ENCODE data around the gene CYP2A7. TPM values are rescaled to one million over a fixed set of nuclear protein-coding genes. Genes with fewer than 3 reads are reported as not detected.
"Not testable (repeated sequence)": the region's sequence is repeated elsewhere in the genome, so short reads cannot be mapped to it uniquely, and the experiment has no call there.

CYP2A7 gene
- total RNA-seq, 4 donors from 2014 or later: not detected

DNA sequence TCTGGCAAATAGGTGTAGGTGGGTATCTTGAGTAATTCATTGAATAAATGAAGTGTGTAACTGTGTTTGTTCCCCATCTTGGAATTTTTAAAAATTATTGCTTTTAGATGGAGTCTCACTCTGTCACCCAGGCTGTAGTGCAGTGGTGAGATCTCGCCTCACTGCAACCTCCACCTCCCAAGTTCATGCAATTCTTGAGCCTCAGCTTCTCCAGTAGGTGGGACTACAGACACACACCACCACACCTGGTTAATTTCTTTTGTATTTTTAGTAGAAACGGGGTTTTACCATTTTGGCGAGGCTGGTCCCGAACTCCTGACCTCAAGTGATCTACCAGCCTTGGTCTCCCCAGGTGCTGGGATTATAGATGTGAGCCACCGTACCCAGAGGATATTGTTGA lies 23.9 kb downstream of the CYP2A7 start:
- no peaks in the 10 kb centered on the region for H3K36me3 ChIP-seq
- H3K27ac ChIP-seq (replicated peaks in 1 of 4): no peak overlapping the region
- intact Hi-C loops (cut with DNase I): no loop called here
- no peaks in the 10 kb centered on the region for H3K9me3 ChIP-seq
- H3K4me1 ChIP-seq: no peaks in the 10 kb centered on the region
- peaks cover 0 to 4% (median 0%) of the 10 kb centered on the region in 4 donors for H3K27me3 ChIP-seq
- no peak overlapping the region for H3K4me3 ChIP-seq
- TF ChIP-seq POLR2AphosphoS5 (IDR thresholded peaks at IDR 0.05) (no peak), POLR2A (IDR thresholded peaks at IDR 0.05; ENCODE audit: low read depth) (no peak), EP300 (IDR thresholded peaks at IDR 0.05) (no peak)
- TF ChIP-seq, protein P1, sequence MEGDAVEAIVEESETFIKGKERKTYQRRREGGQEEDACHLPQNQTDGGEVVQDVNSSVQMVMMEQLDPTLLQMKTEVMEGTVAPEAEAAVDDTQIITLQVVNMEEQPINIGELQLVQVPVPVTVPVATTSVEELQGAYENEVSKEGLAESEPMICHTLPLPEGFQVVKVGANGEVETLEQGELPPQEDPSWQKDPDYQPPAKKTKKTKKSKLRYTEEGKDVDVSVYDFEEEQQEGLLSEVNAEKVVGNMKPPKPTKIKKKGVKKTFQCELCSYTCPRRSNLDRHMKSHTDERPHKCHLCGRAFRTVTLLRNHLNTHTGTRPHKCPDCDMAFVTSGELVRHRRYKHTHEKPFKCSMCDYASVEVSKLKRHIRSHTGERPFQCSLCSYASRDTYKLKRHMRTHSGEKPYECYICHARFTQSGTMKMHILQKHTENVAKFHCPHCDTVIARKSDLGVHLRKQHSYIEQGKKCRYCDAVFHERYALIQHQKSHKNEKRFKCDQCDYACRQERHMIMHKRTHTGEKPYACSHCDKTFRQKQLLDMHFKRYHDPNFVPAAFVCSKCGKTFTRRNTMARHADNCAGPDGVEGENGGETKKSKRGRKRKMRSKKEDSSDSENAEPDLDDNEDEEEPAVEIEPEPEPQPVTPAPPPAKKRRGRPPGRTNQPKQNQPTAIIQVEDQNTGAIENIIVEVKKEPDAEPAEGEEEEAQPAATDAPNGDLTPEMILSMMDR (IDR thresholded peaks at IDR 0.05): no peak
- WGBS: 85% methylated on average over 5 of the region's 5 CpGs
- DNase-seq (ENCODE audit: extremely low spot score): no peak

DNA sequence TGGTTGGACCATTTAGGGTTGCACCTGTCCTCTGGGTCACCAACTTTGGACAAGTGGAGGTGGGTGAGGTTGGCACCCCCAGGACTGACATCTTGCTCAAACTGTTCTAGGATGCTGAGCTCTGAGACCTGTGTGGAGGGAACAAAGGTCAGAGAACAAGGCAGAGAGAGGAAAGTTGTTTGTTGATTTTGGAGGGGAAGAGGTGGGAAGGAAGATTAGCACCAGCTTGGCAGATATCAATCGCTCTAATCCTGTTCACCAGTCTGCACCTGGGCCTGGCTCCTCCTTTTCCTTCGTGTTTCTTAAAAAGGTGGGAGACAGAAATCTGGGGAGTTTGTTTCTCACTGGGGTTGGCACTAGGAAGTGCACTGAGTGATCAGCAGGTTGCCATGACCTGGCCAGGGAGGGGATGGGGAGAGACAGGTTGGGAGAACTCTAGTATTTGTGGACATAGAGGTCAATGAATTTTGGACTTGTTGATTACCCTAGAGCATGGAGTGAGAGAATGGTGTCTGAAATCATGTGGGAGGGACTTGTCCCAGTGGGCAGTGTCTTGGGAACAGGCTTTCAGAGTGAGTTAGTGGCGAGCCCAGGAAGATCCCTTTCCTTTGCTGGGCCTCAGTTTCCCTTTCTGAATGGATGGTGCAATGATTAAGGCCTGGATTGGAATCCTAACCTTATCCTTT lies 29.4 kb downstream of the CYP2A7 start:
- H3K4me1 ChIP-seq; H3K27ac ChIP-seq (replicated peaks in 1 of 4); H3K9me3 ChIP-seq; DNase-seq (ENCODE audit: extremely low spot score); H3K4me3 ChIP-seq; H3K36me3 ChIP-seq; intact Hi-C loops (cut with DNase I): not testable (repeated sequence)
- 57% methylated on average over 2 of the region's 3 CpGs for WGBS
- H3K27me3 ChIP-seq: peaks cover 0 to 24% (median 0%) of the 10 kb centered on the region in 4 donors

DNA sequence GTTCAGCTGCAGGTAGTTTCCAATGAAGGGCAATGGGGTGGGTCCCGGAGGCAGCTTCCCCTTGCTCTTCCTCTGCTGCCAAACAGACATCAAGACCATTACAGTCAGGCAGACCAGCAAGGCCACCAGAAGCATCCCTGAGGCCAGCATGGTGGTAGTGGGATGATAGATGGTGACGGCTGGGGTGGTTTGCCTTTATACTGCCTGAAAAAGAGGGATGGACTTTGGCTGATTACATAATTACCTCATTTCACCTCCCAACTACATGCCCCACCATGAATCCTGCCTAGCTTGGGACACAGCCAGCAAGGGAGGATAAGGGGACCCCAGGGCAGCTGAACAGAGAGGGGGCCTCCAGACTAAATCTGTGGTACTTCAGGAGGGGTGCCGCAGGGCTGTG lies 31.8 kb downstream of the CYP2A7 start, which contains the start of gene CYP2A6:
TSS of gene CYP2A6 (minus strand) at position 171 of the 400 bp plus-strand sequence. CDS start at position 150, 21 bp downstream.
- H3K36me3 ChIP-seq; H3K27ac ChIP-seq (replicated peaks in 1 of 4); H3K9me3 ChIP-seq; H3K4me3 ChIP-seq; DNase-seq (ENCODE audit: extremely low spot score); intact Hi-C loops (cut with DNase I); H3K4me1 ChIP-seq: not testable (repeated sequence)
- H3K27me3 ChIP-seq: peaks cover 0 to 46% (median 0%) of the 10 kb centered on the region in 4 donors
- 88% methylated on average over 2 of the region's 3 CpGs for WGBS

DNA sequence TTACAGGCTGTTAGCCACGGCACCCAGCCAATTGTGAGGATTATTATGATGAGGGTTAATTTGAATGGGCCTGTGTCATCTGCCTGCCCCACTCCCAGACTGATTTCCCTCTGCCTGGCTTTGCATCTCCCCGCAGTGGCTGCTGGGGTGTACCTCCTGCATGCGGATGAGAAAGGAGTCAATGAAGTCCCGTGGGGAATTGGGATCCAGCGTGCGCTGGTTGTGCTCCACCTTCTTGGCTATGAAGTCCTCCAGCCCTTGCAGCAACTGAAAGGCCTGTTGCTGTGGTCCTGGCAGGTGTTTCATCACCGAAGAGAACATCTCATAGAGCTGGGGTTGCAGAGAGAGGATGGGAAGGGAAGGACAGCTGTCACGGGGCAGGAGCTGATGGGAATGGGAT lies 35.3 kb downstream of the CYP2A7 start:
- H3K9me3 ChIP-seq; intact Hi-C loops (cut with DNase I); H3K27ac ChIP-seq (replicated peaks in 1 of 4); DNase-seq (ENCODE audit: extremely low spot score); H3K36me3 ChIP-seq; H3K4me3 ChIP-seq: not testable (repeated sequence)
- WGBS: 80% methylated on average over 6 of the region's 8 CpGs
- Histone ChIP-seq H3K27me3 (peaks cover 0 to 66% (median 0%) of the 10 kb centered on the region in 4 donors), H3K4me1 (peaks cover 0 to 11% (median 8%) of the 10 kb centered on the region in 4 donors)

DNA sequence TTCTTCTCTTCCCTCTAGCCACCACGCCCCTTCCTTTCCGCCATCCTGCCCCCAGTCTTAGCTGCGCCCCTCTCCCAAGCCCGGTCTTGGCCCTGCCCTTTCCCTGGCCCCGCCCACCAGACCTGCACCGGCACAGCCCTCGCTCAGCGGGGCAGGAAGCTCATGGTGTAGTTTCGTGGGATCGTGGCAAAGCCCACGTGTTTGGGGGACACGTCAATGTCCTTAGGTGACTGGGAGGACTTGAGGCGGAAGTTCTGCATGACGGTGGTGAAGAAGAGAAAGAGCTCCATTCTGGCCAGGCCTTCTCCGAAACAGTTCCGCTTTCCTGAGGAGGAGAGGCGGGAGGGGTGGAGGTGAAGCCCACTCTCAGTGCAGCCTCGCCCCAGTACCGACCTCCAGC lies 38.4 kb downstream of the CYP2A7 start:
- peak overlapping the region in 3 of 4 donors; percentile 12 to 20 (median 20) for H3K4me3 ChIP-seq
- H3K36me3 ChIP-seq; H3K9me3 ChIP-seq; intact Hi-C loops (cut with DNase I); H3K27ac ChIP-seq (replicated peaks in 1 of 4); DNase-seq (ENCODE audit: extremely low spot score): not testable (repeated sequence)
- H3K27me3 ChIP-seq: peaks cover 0 to 52% (median 0%) of the 10 kb centered on the region in 4 donors
- WGBS: 4% methylated on average over 14 of the region's 19 CpGs
- H3K4me1 ChIP-seq: peaks cover 0 to 11% (median 7%) of the 10 kb centered on the region in 4 donors

DNA sequence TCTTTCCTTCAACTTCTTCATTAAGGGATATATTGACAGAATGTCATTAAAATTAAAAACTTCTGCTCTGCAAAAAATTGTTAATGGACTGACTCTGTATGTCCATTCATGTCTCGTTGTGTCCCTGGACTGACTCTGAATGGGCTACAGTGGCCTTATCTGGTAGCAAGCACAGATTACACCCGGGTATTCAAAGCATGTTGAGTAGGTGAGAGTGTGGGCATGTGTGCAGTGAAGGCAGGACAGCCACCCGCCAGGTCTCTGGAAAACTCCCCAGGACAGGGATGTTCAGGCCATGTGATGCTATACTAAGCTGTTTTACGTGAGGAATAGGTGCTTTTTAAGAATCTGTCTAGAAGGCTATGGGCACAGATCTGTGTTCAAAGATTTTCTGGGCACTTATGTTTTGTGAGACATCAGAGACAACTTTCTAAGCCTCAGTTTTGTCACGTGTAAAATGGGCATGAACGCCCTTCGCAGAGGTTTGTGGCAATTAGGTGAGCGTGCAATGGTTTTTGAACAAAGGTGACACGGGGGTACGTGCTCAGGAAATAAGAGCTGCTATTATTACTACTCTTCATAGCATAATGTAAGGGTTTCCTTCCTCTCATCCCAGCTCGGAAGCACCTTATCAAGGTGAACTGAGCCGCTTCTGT lies 38.9 kb downstream of the CYP2A7 start:
- intact Hi-C loops (cut with DNase I); H3K27ac ChIP-seq (replicated peaks in 1 of 4); H3K36me3 ChIP-seq; DNase-seq (ENCODE audit: extremely low spot score); H3K9me3 ChIP-seq; H3K4me1 ChIP-seq: not testable (repeated sequence)
- Histone ChIP-seq H3K4me3 (peak overlapping the region in 2 of 4 donors; percentile 12 to 20), H3K27me3 (peaks cover 0 to 47% (median 0%) of the 10 kb centered on the region in 4 donors)
- 41% methylated on average over 9 of the region's 12 CpGs for WGBS

DNA sequence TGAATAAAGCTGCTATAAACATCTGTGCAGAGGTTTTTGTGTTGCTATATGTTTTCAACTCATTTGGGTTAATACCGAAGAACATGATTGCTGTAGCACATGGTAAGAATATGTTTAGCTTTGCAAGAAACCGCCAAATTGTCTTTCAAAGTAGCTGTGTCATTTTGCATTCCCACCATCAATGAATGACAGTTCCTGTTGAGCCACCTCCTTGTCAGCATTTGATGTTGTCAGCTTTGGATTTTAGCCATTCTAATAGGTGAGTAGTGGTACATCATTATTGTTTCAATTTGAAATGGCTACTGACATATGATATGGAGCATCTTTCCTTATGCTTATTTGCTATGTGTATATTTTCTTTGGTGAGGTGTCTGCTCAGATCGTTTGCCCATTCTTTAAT lies 40.0 kb downstream of the CYP2A7 start:
- 89% methylated on average over 3 of the region's 3 CpGs for WGBS
- intact Hi-C loops (cut with DNase I): not testable (repeated sequence)

DNA sequence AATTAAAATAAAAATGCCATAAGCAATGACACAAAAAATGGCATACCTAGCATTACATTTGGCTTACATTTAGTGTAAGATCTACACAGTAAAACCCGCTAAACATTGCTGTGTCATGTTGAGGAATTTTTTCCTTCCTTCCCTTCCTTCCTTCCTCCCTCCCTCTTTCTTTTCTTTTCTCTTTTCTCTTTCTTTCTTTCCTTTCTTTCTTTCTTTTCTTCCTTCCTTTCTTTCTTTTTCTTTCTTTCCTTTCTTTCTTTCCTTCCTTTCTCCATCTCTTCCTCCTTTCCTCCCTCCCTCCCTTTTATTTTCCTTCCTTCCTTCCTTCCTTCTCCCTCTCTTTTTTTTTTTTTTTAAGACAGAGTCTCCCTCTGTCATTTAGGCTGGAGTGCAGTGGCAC lies 43.6 kb downstream of the CYP2A7 start:
- H3K36me3 ChIP-seq; H3K27ac ChIP-seq (replicated peaks in 1 of 4); H3K27me3 ChIP-seq; H3K4me3 ChIP-seq; intact Hi-C loops (cut with DNase I); DNase-seq (ENCODE audit: extremely low spot score); H3K4me1 ChIP-seq; H3K9me3 ChIP-seq: not testable (repeated sequence)
- WGBS: 74% methylated on average over 1 of the region's 1 CpG

More for the DNA sequence above, 40.0 kb downstream of the CYP2A7 start:
- not testable (repeated sequence) for H3K4me3 ChIP-seq; H3K27ac ChIP-seq (replicated peaks in 1 of 4); H3K9me3 ChIP-seq; H3K36me3 ChIP-seq; DNase-seq (ENCODE audit: extremely low spot score); H3K4me1 ChIP-seq
- H3K27me3 ChIP-seq: peaks cover 0 to 36% (median 0%) of the 10 kb centered on the region in 4 donors

Measured in esophagus muscularis mucosa (tissue), 4 donors.